SK-N-MC (cell line): Measurements from ENCODE around the gene DLG2.

Source experiments
- DNase-seq: peaks from one replicate; pipeline ENCODE4 v3.0.0-alpha.2; 2011; ENCODE audit warnings: low read depth, low spot score
- H3K27ac ChIP-seq: fragments of 200-600 bp; sonication (generic); 2 replicates; pipeline ENCODE4 v1.5.1; 2016; ENCODE audit warnings: mixed run types
- H3K36me3 ChIP-seq: fragments of 200-600 bp; sonication (generic); 2 replicates; pipeline ENCODE4 v1.6.1; 2017; ENCODE audit warnings: antibody characterized with exemption, low read length, mixed read lengths; ENCODE audit not compliant: insufficient read depth
- H3K4me3 ChIP-seq: fragments of 200-600 bp; sonication (generic); 2 replicates; pipeline ENCODE4 v1.5.1; 2016
- H3K9ac ChIP-seq: fragments of 200-600 bp; sonication (generic); 2 replicates; pipeline ENCODE4 v1.8.0; 2017; ENCODE audit warnings: mixed run types, mixed read lengths; ENCODE audit not compliant: insufficient read length
- H3K9me3 ChIP-seq: fragments of 200-600 bp; sonication (generic); 2 replicates; pipeline ENCODE4 v1.6.1; 2017; ENCODE audit warnings: low read depth, mild to moderate bottlenecking, antibody characterized with exemption, low read length, moderate library complexity, mixed read lengths
- EZH2 ChIP-seq: fragments of 200-600 bp; sonication (generic); IDR thresholded peaks from one replicate; pipeline ENCODE4 v1.6.1; 2017; ENCODE audit warnings: antibody characterized with exemption
- FOXP2 ChIP-seq: optimal IDR thresholded peaks from 2 replicates; pipeline ENCODE3; 2011; ENCODE audit warnings: mild to moderate bottlenecking, moderate library complexity; ENCODE audit not compliant: insufficient read depth; ENCODE audit errors: extremely low read length, control extremely low read depth
- POLR2AphosphoS5 ChIP-seq: IDR thresholded peaks from 2 replicates; pipeline ENCODE4 v1.6.1; 2012; ENCODE audit warnings: mild to moderate bottlenecking, low read depth, low read length, borderline replicate concordance

The DLG2 gene

DNA sequence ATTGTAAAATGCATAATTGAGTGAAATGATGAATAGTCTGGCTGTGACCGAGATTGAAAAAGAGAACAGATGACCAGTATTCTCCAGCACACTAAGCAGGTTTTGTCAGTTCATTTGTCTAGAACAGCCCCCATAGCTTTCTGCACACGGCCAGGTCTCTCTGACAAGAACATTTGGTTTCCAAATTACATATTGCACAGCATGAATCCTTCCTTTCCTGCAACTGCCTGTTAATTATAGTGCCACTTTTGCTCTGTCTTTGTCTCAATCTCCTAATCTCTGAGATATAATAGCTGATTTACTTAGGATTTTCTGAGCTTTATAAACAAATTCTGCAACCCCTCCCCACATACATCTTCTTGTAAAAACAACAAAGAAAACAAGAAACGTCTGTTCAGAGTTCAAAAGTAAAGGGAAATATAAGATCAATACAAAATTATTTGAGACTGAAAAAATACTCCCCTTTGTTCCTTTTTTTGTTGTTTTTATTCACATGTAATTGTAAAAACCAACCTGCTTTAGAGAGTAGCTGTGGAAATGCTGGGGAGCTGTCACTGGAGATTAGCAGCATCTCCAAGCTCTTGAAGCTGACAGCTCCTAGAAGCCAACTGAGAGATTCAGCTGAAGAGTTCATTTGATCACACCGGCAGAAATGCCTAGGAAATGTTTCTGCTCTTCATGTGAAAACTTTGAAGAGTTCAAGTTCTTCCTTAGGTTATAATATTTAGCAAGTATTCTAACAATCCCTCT is 998.1 kb downstream of the DLG2 start:
- Histone ChIP-seq H3K27ac (no peak overlapping the region), H3K9me3 (no peaks in the 10 kb centered on the region), H3K4me3 (no peak overlapping the region), H3K9ac (no peak overlapping the region), H3K36me3 (no peaks in the 10 kb centered on the region)
- TF ChIP-seq FOXP2, result no peak
- TF ChIP-seq POLR2AphosphoS5, result no peak
- no peak for TF ChIP-seq EZH2
- DNase-seq, result no peak

GRCh38 chr11:84626256-84626655 is 1000.9 kb downstream of the DLG2 start:
- Histone ChIP-seq H3K9me3 (no peaks in the 10 kb centered on the region), H3K4me3 (no peak overlapping the region), H3K36me3 (no peaks in the 10 kb centered on the region), H3K27ac (no peak overlapping the region), H3K9ac (no peak overlapping the region)
- no peak for DNase-seq
- TF ChIP-seq POLR2AphosphoS5 (no peak), FOXP2 (no peak)

- H3K4me3 ChIP-seq, result no peak overlapping the region
- no peaks in the 10 kb centered on the region for H3K36me3 ChIP-seq
- no peaks in the 10 kb centered on the region for H3K9me3 ChIP-seq
- no peak for TF ChIP-seq POLR2AphosphoS5
- TF ChIP-seq EZH2, result no peak
- no peak for TF ChIP-seq FOXP2
- H3K9ac ChIP-seq, result no peak overlapping the region
- H3K27ac ChIP-seq, result no peak overlapping the region
- no peak for DNase-seq
Measured at GRCh38 chr11:84612645-84613044, 1014.5 kb downstream of the DLG2 start.

DNA sequence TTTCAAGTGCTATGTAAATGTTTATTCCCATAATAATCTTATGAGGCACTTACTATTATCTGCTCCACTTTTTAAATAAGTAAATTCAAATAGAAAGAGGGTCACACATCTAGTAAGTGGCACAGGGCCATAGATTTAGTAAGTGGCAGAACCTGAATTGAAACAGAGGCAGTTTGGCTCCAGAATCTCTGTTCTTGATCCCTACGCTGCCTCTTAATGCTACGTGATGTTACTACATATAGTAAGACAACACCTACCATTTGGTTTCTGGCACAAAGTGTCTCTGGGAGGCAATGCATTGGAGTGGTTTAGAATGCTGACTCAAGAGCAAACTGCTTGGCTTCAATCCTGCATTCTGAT is 1018.3 kb downstream of the DLG2 start:
- no peak for DNase-seq
- Histone ChIP-seq H3K27ac (no peak overlapping the region), H3K9ac (no peak overlapping the region), H3K9me3 (no peaks in the 10 kb centered on the region), H3K36me3 (no peaks in the 10 kb centered on the region), H3K4me3 (no peak overlapping the region)
- no peak for TF ChIP-seq POLR2AphosphoS5
- no peak for TF ChIP-seq EZH2
- no peak for TF ChIP-seq FOXP2

GRCh38 chr11:84607975-84608836 is 1018.9 kb downstream of the DLG2 start:
- H3K9ac ChIP-seq, result no peak overlapping the region
- TF ChIP-seq EZH2 (no peak), POLR2AphosphoS5 (no peak), FOXP2 (no peak)
- no peaks in the 10 kb centered on the region for H3K36me3 ChIP-seq
- no peak overlapping the region for H3K27ac ChIP-seq
- H3K4me3 ChIP-seq, result no peak overlapping the region
- H3K9me3 ChIP-seq, result no peaks in the 10 kb centered on the region
- no peak for DNase-seq

DNA sequence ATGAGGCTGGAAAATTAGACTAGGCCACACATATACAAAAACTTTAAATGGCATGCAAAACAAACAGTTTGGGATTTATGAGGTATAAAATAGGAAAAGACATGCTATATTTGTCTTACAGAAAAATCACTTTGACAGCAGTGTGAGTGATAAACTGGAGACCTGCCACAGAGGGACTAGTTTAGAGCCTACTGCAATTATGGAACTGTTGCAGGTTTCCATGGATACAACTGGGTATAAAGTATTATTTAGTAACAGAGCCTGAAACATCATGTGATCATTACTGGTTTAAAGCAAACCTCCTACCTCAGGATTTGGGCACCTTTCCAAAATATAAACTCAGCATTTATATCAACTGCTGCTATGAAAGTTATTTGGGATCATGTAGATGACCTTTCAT is 1032.5 kb downstream of the DLG2 start:
- Histone ChIP-seq H3K36me3 (no peaks in the 10 kb centered on the region), H3K27ac (no peak overlapping the region), H3K9ac (no peak overlapping the region), H3K4me3 (no peak overlapping the region), H3K9me3 (no peaks in the 10 kb centered on the region)
- TF ChIP-seq EZH2, result no peak
- no peak for TF ChIP-seq POLR2AphosphoS5
- TF ChIP-seq FOXP2, result no peak
- no peak for DNase-seq

DNA sequence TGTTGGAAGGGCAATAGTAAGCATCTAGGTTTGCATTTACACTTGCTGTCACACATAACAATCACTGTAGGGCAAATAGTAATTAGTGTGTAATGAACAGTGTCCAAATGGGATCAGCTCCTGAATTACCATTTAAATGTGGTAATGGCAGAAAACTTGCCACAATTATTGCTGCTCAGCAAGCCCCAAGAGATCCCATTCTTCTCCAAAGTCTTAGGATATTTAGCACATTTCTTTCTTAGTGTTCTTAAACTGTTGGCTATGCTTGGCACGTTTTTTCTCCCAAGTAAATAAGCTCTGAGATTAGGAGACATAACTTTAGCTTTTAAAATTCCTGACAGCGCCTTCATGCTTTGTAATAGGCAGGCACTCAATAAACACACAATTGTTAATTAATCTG is 1037.0 kb downstream of the DLG2 start:
- H3K4me3 ChIP-seq, result no peak overlapping the region
- H3K9me3 ChIP-seq, result no peaks in the 10 kb centered on the region
- H3K27ac ChIP-seq, result no peak overlapping the region
- TF ChIP-seq EZH2 (no peak), POLR2AphosphoS5 (no peak), FOXP2 (no peak)
- no peaks in the 10 kb centered on the region for H3K36me3 ChIP-seq
- H3K9ac ChIP-seq, result no peak overlapping the region
- DNase-seq, result no peak

GRCh38 chr11:84588131-84588829 is 1038.9 kb downstream of the DLG2 start:
- H3K4me3 ChIP-seq, result no peak overlapping the region
- TF ChIP-seq FOXP2, result no peak
- no peak for TF ChIP-seq EZH2
- no peak for TF ChIP-seq POLR2AphosphoS5
- DNase-seq, result no peak

More at GRCh38 chr11:84588131-84588829, 1038.9 kb downstream of the DLG2 start:
- no peaks in the 10 kb centered on the region for H3K9me3 ChIP-seq
- H3K9ac ChIP-seq, result no peak overlapping the region
- H3K27ac ChIP-seq, result no peak overlapping the region
- H3K36me3 ChIP-seq, result no peaks in the 10 kb centered on the region
